Measurements from ENCODE around the gene FGFR2.

GRCh38 chr10:121485436-121486139 is 112.7 kb downstream of the FGFR2 start:
- TF ChIP-seq, protein P1, sequence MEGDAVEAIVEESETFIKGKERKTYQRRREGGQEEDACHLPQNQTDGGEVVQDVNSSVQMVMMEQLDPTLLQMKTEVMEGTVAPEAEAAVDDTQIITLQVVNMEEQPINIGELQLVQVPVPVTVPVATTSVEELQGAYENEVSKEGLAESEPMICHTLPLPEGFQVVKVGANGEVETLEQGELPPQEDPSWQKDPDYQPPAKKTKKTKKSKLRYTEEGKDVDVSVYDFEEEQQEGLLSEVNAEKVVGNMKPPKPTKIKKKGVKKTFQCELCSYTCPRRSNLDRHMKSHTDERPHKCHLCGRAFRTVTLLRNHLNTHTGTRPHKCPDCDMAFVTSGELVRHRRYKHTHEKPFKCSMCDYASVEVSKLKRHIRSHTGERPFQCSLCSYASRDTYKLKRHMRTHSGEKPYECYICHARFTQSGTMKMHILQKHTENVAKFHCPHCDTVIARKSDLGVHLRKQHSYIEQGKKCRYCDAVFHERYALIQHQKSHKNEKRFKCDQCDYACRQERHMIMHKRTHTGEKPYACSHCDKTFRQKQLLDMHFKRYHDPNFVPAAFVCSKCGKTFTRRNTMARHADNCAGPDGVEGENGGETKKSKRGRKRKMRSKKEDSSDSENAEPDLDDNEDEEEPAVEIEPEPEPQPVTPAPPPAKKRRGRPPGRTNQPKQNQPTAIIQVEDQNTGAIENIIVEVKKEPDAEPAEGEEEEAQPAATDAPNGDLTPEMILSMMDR (IDR thresholded peaks at IDR 0.05): no peak
- no peak for TF ChIP-seq POLR2A (IDR thresholded peaks at IDR 0.05)
